ENCODE data around the gene LRRTM3.

LRRTM3 gene

GRCh38 chr10:67127441-67127840 lies 201.6 kb downstream of the LRRTM3 start:
- Histone ChIP-seq H3K27me3 (ENCODE audit: control insufficient read depth, low read length) (no peaks in the 10 kb centered on the region), H3F3A (ENCODE audit: control insufficient read depth, insufficient read depth) (no peaks in the 10 kb centered on the region), H3K36me3 (ENCODE audit: control insufficient read depth, low read length) (no peaks in the 10 kb centered on the region), H3K79me2 (ENCODE audit: control insufficient read depth, low read length) (no peaks in the 10 kb centered on the region), H4K20me1 (ENCODE audit: control insufficient read depth, insufficient read depth, low read depth, low read length) (no peaks in the 10 kb centered on the region), H3K9me3 (ENCODE audit: control insufficient read depth, insufficient read depth, low read length) (no peaks in the 10 kb centered on the region), H3K9me2 (replicated peaks; ENCODE audit: control insufficient read depth, low read length) (0 out of 2 replicates have a peak, but pooled peaks cover 3% of the 10 kb centered on the region), H3K4me2 (ENCODE audit: low read length) (no peak overlapping the region), H3K4me3 (ENCODE audit: low read length) (no peak overlapping the region), H3K27ac (ENCODE audit: low read depth, low read length) (no peak overlapping the region), H3K4me1 (ENCODE audit: control insufficient read depth, low read length) (no peaks in the 10 kb centered on the region)
- TF ChIP-seq EZH2phosphoT487 (IDR thresholded peaks at IDR 0.05; ENCODE audit: borderline replicate concordance, low read length) (no peak), CTCF (IDR thresholded peaks at IDR 0.05; ENCODE audit: low read depth, low read length, poor library complexity, severe bottlenecking) (no peak)

- Histone ChIP-seq H3K4me3 (ENCODE audit: low read length) (no peak overlapping the region), H3K27me3 (ENCODE audit: control insufficient read depth, low read length) (no peaks in the 10 kb centered on the region), H3K4me2 (ENCODE audit: low read length) (no peak overlapping the region), H3K9me2 (replicated peaks; ENCODE audit: control insufficient read depth, low read length) (no peaks in the 10 kb centered on the region), H3K27ac (ENCODE audit: low read depth, low read length) (no peak overlapping the region), H3K36me3 (ENCODE audit: control insufficient read depth, low read length) (no peaks in the 10 kb centered on the region), H3F3A (ENCODE audit: control insufficient read depth, insufficient read depth) (no peaks in the 10 kb centered on the region), H4K20me1 (ENCODE audit: control insufficient read depth, insufficient read depth, low read depth, low read length) (no peaks in the 10 kb centered on the region), H3K9me3 (ENCODE audit: control insufficient read depth, insufficient read depth, low read length) (no peaks in the 10 kb centered on the region), H3K79me2 (ENCODE audit: control insufficient read depth, low read length) (no peaks in the 10 kb centered on the region), H3K4me1 (ENCODE audit: control insufficient read depth, low read length) (no peaks in the 10 kb centered on the region)
- TF ChIP-seq EZH2phosphoT487 (IDR thresholded peaks at IDR 0.05; ENCODE audit: borderline replicate concordance, low read length), result no peak
- no peak for TF ChIP-seq CTCF (IDR thresholded peaks at IDR 0.05; ENCODE audit: low read depth, low read length, poor library complexity, severe bottlenecking)
Measured at GRCh38 chr10:67140641-67141040, 214.8 kb downstream of the LRRTM3 start.

GRCh38 chr10:67141300-67141699 lies 215.5 kb downstream of the LRRTM3 start:
- H3K9me2 ChIP-seq (replicated peaks; ENCODE audit: control insufficient read depth, low read length), result no peaks in the 10 kb centered on the region
- H3K79me2 ChIP-seq (ENCODE audit: control insufficient read depth, low read length), result no peaks in the 10 kb centered on the region
- no peaks in the 10 kb centered on the region for H3F3A ChIP-seq (ENCODE audit: control insufficient read depth, insufficient read depth)
- no peaks in the 10 kb centered on the region for H3K9me3 ChIP-seq (ENCODE audit: control insufficient read depth, insufficient read depth, low read length)
- TF ChIP-seq EZH2phosphoT487 (IDR thresholded peaks at IDR 0.05; ENCODE audit: borderline replicate concordance, low read length) (no peak), CTCF (IDR thresholded peaks at IDR 0.05; ENCODE audit: low read depth, low read length, poor library complexity, severe bottlenecking) (no peak)
- no peaks in the 10 kb centered on the region for H3K36me3 ChIP-seq (ENCODE audit: control insufficient read depth, low read length)
- no peak overlapping the region for H3K4me3 ChIP-seq (ENCODE audit: low read length)
- H3K4me1 ChIP-seq (ENCODE audit: control insufficient read depth, low read length), result no peaks in the 10 kb centered on the region
- no peaks in the 10 kb centered on the region for H3K27me3 ChIP-seq (ENCODE audit: control insufficient read depth, low read length)
- no peaks in the 10 kb centered on the region for H4K20me1 ChIP-seq (ENCODE audit: control insufficient read depth, insufficient read depth, low read depth, low read length)
- H3K27ac ChIP-seq (ENCODE audit: low read depth, low read length), result no peak overlapping the region
- no peak overlapping the region for H3K4me2 ChIP-seq (ENCODE audit: low read length)

GRCh38 chr10:67144530-67144929 lies 218.7 kb downstream of the LRRTM3 start:
- H3K27me3 ChIP-seq (ENCODE audit: control insufficient read depth, low read length), result no peaks in the 10 kb centered on the region
- no peaks in the 10 kb centered on the region for H4K20me1 ChIP-seq (ENCODE audit: control insufficient read depth, insufficient read depth, low read depth, low read length)
- H3K4me3 ChIP-seq (ENCODE audit: low read length), result no peak overlapping the region
- H3K36me3 ChIP-seq (ENCODE audit: control insufficient read depth, low read length), result no peaks in the 10 kb centered on the region
- no peaks in the 10 kb centered on the region for H3K4me1 ChIP-seq (ENCODE audit: control insufficient read depth, low read length)
- no peaks in the 10 kb centered on the region for H3K9me2 ChIP-seq (replicated peaks; ENCODE audit: control insufficient read depth, low read length)
- H3F3A ChIP-seq (ENCODE audit: control insufficient read depth, insufficient read depth), result no peaks in the 10 kb centered on the region
- H3K9me3 ChIP-seq (ENCODE audit: control insufficient read depth, insufficient read depth, low read length), result no peaks in the 10 kb centered on the region
- TF ChIP-seq EZH2phosphoT487 (IDR thresholded peaks at IDR 0.05; ENCODE audit: borderline replicate concordance, low read length) (no peak), CTCF (IDR thresholded peaks at IDR 0.05; ENCODE audit: low read depth, low read length, poor library complexity, severe bottlenecking) (no peak)
- no peak overlapping the region for H3K27ac ChIP-seq (ENCODE audit: low read depth, low read length)
- no peak overlapping the region for H3K4me2 ChIP-seq (ENCODE audit: low read length)
- H3K79me2 ChIP-seq (ENCODE audit: control insufficient read depth, low read length), result no peaks in the 10 kb centered on the region
